GM18867 (cell line): ENCODE measurements around the gene COL1A2.

Source experiments
- ATAC-seq: cut with Tn5 transposase; IDR thresholded peaks from one replicate; pipeline ENCODE4 v1.9.1; 2021; ENCODE audit warnings: mild to moderate bottlenecking, moderate library complexity; ENCODE audit not compliant: unreplicated experiment

The COL1A2 gene

GRCh38 chr7:94409200-94409948 lies 14.7 kb downstream of the COL1A2 start:
- ATAC-seq = no peak

DNA sequence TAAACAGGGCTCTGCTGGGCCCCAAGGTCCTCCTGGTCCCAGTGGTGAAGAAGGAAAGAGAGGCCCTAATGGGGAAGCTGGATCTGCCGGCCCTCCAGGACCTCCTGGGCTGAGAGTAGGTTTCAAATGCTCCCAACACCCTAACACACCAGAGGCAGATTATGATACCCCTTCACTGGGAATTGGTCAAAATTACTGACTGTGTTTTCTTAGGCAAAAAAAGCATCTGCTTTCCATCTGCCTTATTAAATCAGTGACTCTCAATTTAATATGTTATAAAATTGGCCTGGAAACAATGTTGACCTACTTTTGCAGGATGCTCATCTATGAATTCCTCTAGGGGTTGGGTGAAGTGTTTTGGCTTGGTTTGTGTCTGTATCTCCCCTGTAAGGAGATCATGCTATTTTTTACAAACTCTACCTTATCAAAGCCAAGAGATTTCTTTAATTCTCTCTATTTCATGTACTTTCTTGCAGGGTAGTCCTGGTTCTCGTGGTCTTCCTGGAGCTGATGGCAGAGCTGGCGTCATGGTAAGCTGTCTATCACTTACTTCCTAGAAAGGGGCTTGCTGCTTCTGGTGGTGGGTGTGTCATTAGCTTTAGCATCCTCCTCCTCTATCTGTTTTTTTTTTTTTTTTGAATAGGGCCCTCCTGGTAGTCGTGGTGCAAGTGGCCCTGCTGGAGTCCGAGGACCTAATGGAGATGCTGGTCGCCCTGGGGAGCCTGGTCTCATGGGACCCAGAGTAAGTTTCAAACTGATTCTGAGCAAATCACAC lies 15.9 kb downstream of the COL1A2 start:
- no peak for ATAC-seq

- no peak for ATAC-seq
Observed at GRCh38 chr7:94411188-94411466, 16.4 kb downstream of the COL1A2 start.

DNA sequence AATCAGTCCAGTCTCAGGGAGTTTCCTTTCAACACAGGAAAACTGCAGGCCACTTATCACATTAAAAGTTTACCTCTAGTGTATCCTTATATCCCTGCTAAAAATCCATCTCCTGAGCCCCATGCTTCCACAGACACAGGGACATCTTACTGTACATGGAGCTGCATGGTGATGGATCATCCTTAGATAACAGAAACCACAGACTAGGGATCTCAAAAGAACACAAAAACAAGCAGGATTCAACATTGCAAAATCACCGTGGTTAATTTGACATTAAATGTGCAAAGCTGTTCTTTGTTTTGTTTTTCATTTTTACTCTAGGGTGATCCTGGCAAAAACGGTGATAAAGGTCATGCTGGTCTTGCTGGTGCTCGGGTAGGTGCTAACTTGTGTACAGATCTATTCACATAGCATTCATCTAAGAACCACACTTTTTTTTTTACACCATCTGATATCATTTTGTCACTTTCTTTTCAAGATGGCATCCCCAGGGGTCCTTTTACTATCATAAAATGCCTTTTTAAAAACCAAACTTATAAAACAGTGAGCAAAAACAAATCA lies 18.1 kb downstream of the COL1A2 start:
- ATAC-seq = no peak

DNA sequence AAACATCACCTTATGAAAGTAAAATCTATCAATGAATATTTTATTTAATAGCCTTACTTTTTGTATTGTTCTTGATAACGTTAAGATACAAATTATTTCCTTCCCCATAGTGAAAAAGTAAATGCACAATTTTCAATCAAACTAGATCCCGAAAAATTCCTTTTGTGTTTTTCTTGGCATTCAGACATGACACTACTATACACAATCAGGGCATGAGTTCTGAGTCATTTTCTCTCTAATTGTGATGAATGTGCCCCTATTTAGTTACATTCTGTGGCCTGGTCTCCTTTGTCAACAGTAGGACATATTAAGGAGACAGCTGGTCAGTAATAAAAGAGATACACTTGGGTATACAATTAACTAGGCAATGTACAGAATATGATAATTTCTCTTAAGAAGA lies 19.8 kb downstream of the COL1A2 start:
- ATAC-seq = no peak

GRCh38 chr7:94414980-94415379 lies 20.3 kb downstream of the COL1A2 start:
- ATAC-seq = no peak

DNA sequence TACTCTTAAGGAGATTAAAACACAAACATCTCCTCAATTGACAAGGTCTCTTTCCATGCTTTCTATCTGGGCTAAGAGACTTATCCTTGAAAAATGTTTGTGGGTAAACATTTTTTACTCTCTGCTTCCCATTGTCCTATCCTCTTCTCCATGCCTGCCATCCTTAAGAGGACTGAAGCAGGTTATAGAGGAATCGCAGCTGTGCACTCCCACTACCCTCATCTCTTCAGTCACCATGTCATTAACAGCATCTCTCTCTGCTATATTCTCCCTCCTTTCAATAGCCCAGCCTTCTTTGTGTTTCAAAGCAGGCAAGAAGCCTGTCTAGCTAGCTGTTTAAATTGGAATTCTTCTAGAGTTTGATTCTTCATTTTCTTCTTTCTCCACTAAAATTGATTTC lies 22.6 kb downstream of the COL1A2 start:
- no peak for ATAC-seq

DNA sequence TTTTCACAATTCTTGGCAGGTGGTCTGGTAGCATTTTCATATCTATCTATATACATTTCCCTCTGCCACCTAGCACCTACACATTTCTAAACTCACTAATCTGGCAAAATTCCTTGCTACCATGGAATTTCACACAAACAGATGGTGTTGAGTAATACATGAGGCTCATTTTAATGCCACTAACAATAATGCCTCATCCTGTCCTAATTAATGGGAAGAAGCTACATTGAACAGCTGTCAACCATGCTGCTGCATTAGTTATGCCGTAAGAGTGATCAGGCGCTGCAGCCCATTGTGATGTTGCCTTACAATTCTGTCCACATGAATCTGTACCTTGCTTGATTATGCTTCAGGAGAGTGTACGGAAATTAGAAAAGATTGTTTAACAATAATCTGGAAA lies 23.2 kb downstream of the COL1A2 start:
- no peak for ATAC-seq

DNA sequence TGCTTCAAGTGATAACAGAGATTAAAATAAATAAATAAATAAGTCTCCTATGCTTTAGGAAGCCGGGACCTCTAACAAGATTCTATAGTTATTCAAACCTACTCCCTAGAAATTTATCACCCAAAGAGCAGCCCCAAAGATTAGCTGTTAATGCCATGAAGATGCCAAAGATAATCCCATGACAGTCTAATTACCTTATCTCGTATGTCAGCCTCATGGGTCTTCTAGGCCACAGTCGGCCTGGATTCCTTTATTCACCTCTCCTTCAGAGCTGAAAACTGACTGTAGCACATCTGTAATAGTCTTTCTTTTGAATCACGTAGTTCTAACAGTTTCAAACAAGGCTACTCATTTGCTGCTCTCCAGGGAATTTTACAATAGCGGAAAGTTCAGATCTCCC lies 24.2 kb downstream of the COL1A2 start:
- ATAC-seq = no peak

DNA sequence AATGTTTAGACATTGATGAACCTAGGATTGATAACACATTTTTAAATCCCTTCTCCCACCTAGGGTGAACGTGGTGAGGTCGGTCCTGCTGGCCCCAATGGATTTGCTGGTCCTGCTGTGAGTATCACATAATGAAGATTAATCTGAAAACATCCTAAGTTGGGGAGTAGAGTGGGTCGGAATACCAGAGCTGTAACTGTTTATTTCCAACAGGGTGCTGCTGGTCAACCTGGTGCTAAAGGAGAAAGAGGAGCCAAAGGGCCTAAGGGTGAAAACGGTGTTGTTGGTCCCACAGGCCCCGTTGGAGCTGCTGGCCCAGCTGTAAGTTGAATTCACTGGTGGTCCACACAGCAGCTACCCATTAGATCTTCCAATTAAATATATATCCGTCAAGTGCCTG lies 25.6 kb downstream of the COL1A2 start:
- ATAC-seq = no peak

DNA sequence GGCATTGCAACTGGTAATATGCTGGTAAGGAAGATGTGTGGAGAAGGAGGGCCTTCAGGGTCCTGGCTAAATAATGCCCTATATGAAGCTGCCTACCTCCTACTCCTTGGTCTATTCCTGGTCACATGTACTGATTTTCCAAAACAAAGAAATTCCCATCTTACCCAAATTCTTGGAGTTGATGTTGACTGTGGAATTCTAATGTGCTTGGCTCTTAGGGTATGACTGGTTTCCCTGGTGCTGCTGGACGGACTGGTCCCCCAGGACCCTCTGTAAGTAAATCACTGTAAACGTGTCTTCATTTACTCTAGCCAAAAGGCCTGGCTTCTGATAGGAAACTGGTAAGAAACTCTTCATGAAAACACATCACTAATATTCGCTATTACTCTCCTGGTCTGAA lies 27.0 kb downstream of the COL1A2 start:
- no peak for ATAC-seq

DNA sequence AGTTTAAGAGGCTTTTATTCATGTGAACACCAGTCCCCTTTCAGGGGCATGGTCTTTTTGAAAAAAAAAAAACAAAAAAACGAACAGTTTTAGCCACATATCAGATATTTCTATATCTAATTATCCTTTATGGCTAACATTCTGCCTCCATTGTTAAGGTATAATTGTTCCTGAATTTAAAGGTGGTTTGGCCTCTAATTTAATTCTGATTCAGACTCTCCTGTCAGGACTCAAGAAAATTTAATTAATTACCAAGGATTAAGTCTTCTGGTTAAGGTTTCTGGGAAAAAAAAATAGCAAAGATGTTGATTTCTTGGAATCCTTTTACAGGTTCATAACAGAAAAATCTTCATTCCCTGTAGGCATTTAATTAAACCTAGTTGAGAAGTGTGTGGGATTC lies 27.4 kb downstream of the COL1A2 start:
- ATAC-seq = no peak

- no peak for ATAC-seq
Observed at GRCh38 chr7:94422827-94423460, 28.2 kb downstream of the COL1A2 start.

GRCh38 chr7:94423863-94424735 lies 29.4 kb downstream of the COL1A2 start:
- no peak for ATAC-seq

GRCh38 chr7:94425546-94425945 lies 30.9 kb downstream of the COL1A2 start:
- no peak for ATAC-seq

DNA sequence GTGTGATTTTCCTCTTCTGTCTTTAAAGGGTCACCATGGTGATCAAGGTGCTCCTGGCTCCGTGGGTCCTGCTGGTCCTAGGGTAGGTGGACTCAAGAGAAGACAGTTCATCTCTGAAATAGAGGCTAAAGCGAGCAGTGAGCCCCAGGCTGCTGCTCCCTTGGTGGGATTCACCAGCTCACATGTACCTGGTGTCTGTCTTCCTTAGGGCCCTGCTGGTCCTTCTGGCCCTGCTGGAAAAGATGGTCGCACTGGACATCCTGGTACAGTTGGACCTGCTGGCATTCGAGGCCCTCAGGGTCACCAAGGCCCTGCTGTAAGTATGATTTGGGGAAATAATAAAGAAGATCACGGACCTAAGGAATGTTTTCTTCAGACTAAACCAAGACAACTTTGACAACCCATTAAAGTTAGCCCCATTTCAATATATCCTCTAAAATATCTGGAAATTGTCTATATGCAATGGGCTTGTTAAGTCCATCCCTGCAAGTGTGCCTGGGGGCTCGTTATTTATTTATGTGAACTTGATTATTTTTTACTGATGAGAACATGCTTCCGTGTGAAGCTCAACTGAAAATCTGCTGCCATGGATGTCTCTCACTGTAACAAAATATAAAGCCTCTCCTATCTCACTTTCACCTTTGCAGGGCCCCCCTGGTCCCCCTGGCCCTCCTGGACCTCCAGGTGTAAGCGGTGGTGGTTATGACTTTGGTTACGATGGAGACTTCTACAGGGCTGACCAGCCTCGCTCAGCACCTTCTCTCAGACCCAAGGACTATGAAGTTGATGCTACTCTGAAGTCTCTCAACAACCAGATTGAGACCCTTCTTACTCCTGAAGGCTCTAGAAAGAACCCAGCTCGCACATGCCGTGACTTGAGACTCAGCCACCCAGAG lies 32.5 kb downstream of the COL1A2 start:
- no peak for ATAC-seq

- no peak for ATAC-seq
Observed at GRCh38 chr7:94429153-94429552, 34.5 kb downstream of the COL1A2 start.

DNA sequence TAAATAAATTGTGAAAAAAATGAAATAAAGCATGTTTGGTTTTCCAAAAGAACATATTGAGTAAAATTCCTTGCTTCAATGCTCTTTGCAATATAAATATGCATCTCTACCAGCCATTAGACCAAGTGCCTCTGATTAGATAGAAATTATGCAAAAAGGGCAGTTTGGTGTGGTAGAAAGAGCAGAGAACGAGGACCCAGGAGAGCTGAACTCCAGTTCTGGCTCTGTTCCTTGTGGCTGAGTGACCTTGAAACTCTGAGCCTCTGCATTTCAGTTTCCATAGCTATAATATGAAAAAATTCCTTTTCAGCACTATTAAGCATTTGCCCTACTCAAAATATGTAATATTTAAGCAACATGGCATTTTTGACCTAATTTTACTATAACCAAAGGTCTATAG lies 36.5 kb downstream of the COL1A2 start:
- ATAC-seq = no peak

DNA sequence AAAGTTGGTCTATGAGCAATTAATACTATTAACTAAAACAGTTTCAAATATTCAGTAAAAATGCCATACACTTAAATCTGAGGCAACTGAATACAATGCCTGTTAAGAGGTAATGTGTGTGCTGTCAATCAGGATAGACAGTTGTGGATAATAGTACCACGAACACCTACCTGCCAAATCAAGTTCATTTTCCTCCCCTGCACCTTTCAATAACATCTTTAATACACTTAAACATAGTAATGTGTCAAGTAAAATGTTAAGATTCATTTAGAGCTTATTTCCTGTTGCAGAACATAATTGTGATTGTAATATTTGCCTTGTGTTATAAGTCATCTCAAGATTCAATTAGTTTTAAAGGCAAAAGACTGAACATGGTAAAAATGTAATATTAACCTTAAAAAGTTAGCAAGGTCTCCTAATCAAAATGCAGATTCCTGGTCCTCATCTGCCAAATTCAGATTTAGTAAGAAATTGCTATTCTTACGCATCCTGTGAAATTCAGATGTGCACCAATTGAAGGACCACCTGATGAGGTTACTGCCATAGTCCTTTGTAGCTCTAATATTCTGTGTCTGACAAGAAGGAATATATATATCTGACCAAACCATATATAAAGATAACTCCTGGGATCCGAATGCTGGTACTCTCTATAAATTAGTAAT lies 37.1 kb downstream of the COL1A2 start:
- ATAC-seq = no peak
